ENCODE measurements around the gene APBB3.

APBB3 gene

DNA sequence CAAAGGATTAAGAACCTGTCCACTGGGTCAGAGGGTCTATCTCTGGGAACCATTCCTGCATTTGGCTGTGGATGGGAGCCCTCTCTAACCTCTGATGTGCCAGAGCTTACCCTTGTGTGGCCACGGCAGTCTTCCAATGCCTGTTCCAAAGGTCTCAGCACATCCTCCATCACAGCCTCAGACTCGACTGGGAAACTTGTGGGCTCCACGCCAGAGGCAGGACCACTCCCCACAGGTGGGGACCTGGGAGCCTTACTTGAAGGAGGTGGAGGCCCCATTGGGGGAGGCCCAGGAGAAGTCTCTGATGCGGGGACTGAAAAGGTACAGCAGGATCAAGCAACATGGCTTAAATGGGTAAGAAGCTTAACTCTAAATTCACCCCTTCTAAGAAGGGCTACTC is 12.5 kb downstream of the APBB3 start:
- DNase-seq (ENCODE audit: low read depth): no peak

DNA sequence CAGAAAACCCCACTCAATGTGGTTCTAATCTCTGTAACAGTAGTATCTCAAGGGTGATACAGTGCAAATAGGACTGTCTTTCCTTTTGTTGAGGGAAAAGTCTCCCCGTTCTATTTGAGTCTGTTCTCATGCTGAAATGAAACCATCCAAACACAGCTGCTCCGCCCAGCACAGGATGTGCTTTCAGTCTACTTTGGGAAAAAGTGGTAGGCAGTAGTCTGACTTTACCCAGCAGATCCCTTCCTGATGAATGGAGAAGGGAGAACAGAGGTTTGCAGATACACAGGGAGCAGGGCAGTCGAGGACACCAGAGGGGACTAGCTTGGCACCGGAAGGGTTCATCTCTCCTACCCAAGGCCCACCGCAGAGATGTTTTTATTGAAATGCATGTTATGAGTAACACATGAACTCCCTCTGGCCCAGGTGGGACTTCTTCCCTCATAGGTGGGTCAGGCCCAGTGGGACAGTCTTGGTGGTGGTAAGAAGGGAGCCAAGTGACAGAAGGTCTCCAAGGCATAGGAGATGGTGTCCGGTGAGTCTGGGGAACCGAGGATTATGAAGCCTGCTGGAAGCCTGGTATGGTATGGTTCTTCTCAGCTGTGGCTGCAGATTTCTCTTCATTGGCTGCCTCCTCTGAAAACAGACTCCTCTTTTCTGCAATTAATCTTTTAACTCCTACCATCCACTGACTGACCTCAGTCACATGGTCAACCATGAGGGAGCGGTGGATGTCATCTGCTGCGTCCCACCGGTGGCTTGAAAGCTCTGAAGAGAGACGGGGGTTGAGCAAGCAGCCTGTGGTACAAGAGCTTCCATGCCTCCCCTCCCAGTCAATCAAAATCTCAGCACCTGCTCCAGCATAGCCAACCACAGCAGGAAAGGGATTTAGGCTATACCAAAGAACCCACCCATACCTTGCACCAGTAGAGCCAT is 14.0 kb downstream of the APBB3 start:
- no peak for DNase-seq (ENCODE audit: low read depth)

DNA sequence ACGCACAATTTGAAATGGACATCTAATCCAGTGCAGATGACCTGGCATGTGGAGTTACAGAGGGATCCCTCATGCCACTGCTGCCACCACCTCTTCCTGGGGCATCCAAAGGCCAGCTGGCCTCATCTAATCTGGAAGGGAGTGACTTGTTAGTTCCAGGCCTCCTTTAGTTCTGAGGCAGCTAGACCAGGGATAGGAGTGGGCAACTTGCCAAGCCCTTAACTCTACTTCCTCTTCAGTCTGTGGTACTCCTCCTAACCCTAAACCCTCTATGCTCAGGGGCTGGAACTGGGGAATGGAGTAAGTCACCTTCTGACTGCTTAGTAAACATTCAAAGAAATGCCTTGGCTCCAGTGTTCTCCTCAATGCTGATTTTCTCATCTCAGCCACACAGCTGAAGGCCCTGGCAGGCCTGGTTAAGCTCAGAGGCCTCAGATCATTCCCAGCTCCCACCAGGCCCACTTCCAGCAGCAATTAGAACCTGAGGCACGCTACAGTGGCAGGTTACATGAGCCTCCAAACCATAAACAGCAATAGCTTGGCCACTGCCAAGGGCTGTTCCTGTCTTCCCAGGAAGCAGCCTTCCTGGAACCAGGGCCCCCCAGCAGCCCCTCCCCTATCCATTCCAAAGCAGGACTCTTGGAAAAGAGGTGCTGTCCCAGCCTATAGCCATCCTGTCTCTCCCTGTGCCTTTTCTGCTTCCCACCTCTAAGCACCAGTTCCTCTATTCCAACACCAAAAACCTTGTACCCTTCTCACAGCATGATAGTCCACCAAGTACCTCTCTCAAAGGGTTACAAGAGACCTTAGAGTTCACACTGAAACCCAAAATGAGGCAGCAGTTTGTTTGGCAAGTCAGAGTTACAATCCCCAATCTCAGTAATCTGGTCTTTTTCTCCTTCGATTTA is 14.9 kb downstream of the APBB3 start:
- no peak for DNase-seq (ENCODE audit: low read depth)

DNA sequence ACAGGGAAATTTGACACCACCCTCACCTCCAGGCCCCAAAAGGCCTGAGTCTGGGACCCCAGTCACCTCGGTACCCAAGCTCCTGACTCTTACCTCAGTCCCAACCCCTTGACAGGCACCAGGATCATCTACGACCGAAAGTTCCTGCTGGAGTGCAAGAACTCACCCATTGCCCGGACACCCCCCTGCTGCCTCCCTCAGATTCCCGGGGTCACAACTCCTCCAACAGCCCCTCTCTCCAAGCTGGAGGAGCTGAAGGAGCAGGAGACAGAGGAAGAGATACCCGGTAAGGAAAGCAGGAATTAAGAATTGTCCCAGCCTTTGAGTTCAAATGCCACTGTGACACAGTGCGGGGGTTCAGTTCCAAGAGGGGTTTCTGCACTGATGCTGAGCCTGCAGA is 15.6 kb downstream of the APBB3 start:
- no peak for DNase-seq (ENCODE audit: low read depth)

DNA sequence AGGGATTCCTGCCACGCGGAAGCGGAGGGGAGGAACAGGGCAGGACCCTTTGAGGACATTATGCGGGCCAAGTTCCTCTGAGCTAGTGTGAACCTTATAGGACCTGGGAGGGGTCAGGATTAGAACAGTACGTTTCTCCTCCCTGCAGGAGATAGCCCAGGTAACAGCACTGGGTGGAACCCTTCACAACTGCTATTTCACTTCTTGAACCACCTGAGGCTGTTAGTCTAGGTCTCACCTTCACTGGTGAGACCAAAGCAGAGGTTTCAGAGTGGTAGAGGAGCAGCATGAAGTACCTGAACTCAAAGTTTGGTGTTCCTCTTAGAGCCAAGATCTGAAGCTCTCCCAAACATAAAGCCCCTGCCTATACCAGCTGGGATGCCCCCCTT is 16.1 kb downstream of the APBB3 start:
- DNase-seq (ENCODE audit: low read depth): no peak

DNA sequence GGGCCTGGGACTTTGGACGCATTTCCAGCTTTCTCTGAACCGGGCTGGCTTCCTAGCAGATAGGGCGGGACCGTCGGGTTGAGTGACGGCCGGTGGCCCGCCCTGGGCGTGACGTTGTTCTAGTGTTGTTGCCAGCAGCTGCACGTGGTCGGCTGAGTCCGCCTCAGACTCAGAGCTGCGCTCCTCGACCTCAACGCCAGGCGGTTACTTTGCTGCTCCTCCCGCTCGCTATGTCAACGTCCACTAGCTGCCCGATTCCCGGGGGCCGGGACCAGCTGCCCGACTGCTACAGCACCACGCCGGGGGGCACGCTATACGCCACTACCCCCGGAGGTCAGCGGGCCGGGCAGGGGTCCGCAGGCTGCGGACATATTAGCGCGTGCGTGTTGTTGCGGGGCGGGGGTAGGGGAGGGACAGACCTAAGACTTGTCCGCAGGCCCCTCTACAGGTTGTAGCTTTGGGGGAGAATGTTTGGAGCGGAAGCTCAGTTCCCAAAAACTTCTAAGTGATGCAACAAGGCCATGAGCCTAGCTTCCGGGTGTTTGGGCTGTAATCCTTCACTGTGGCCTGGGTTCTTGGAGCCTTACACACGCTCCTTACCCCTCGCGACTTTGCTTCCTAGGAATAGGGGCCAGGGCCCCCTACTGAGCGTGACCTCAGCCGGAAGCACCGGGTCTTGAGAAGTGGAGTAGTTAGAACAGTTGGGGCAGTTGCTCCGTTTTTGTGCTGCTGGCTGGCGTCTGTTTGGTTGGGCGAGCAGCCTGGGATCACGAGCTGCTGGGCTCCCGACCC is 16.7 kb downstream of the APBB3 start, which contains the start of gene EIF4EBP3:
EIF4EBP3 (plus strand) TSS at position 155 of the 792 bp plus-strand sequence; CDS start at position 231, 76 bp downstream.
- DNase-seq (ENCODE audit: low read depth): peak; percentile 77

DNA sequence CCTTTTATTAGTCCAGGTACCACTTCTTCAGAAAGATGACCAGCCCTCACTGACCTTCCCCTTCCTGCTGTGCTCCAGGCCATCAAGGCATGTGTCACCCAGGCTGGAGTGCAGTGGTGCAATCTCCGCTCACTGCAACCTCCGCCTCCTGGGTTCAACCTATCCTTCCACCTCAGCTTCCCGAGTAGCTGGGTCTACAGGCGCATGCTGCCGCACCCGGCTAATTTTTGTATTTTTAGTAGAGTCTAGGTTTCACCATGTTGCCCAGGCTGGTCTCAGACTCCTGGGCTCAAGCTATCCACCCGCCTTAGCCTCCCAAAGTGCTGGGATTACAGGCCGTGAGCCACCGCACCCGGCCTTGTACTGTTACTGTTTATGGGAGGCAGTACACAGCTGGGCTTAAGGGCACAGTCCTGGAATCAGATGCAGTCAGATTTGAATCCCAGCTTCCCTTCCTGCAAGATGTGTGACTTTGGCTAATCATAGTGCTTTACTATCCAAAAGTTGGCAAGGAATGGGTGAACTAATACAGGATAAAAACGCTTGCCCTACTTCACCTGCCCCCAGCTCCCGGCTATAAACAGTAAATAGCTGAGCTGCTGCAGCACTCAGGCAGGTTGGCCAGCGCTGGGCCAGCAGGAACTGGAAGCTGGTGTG is 17.4 kb downstream of the APBB3 start:
- DNase-seq (ENCODE audit: low read depth): no peak

DNA sequence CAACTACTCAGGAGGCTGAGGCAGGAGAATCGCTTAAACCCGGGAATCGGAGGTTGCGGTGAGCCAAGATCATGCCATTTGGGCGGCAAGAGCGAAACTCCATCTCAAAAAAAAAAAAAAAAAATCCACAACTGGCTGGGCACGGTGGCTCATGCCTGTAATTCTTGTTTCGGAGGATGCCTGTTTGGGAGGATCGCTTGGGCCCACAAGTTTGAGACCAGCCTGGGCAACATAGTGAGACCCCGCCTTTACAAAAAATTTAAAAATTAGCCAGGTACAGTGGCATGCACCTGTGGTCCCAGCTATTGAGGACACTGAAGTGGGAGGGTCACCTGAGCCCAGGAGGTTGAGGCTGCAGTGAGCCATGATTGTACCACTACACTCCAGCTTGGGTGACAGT is 18.8 kb downstream of the APBB3 start:
- no peak for DNase-seq (ENCODE audit: low read depth)

DNA sequence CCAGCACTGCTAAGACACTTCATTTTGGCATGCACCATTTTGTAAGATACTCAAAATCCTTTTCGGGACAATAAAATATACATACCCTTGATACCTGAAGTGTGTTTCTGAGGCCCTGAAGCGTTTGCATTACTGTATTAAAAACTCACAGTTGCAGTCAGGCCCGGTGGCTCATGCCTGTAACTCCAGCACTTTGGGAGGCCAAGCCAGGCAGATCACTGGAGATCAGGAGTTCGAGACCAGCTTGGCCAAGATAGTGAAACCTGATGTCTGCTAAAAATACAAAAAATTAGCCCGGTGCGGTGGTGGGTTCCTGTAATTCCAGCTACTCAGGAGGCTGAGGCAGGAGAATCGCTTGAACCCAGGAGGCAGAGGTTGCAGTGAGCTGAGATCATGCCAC is 19.4 kb downstream of the APBB3 start:
- no peak for DNase-seq (ENCODE audit: low read depth)

DNA sequence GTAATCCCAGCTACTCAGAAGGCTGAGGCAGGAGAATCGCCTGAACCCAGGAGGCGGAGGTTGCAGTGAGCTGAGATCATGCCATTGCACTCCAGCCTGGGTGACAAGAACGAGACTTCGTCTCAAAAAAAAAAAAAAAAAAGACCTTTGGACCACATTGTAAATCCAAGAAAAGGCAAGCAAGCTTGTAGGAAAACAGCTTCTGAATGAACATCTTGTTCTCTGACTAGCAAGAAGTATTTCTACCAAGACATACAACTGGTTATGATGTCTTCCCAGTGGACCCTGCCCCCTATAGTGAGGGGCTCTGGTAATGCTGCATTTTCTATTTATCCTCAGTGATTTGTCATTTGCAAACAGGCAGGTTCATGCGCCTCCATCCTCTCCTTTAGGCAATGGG is 21.4 kb downstream of the APBB3 start:
- no peak for DNase-seq (ENCODE audit: low read depth)

DNA sequence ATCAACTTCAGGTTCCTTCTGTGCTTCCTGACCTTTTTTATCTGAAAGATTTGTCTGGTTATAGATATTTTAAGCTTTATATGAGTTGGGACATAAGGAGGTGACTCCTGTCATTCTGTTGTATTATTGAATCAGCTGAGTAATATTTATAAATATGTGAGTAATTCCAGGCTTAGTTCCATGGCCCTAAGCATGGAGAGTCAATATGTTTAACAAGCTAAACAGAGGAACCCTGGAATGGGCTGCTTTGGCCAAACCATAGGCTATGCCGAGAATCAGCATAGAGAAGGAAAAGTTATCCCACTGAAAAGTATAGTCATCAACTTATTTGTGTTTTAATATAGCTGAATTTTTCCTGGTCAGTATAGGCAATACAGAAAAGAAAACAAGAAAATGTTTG is 24.2 kb downstream of the APBB3 start:
- no peak for DNase-seq (ENCODE audit: low read depth)

DNA sequence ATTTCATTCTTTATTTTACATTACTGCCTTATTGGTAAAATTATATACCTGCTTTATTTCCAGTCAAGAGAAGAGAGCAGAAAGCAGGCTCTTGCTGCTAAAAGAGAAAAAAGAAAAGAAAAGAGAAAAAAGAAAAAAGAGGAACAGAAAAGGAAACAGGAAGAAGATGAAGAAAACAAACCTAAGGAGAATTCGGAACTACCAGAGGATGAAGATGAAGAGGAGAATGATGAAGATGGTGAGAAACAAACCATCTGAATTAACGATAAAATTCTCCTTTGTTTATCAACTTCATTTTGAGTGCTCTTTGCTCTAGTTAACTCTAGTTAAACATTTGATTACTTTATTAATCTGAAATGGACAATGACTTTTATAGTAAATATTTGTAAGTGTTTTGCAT is 40.4 kb downstream of the APBB3 start:
- DNase-seq (ENCODE audit: low read depth): no peak

DNA sequence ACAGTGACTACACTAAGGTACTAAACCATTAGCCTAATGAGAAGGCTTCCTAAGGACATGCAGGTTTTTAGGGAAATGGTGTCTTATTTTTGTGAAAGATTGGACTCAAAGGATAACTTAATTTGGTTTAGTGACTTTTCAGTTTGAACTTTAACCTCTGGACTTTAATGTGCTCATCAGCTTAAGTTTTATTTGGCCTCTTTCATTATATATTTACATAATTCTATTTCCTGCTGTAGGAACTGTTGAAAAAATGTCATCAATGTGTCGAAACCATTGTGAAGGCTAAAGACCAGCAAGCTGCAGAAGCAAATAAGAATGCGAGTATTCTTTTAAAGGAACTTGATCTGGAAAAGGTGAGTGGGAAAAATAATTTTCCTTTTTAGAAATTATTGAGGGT is 51.3 kb downstream of the APBB3 start:
- DNase-seq (ENCODE audit: low read depth): no peak

DNA sequence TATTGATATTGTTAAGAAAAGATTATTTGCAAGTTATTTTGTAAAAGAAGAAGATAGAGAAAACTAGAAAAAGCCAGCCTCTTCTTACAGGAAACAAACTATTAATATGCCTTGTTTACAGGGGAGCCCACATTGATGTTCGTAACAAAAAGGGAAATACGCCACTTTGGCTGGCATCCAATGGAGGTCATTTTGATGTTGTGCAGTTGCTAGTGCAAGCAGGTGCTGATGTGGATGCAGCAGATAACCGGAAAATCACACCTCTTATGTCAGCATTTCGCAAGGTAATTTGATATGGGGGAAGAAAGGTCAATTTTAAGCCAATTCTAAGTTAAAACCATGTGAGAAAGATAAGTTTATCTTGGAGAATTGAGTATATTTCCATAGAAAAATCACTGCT is 54.5 kb downstream of the APBB3 start:
- no peak for DNase-seq (ENCODE audit: low read depth)
